HG02678 (cell line): ENCODE measurements around the gene CLSTN2.

Experiments used
- ATAC-seq: cut with Tn5 transposase; IDR thresholded peaks from one replicate; pipeline ENCODE4 v1.9.1; 2021; ENCODE audit warnings: mild to moderate bottlenecking, moderate library complexity; ENCODE audit not compliant: unreplicated experiment

Gene CLSTN2

GRCh38 chr3:140440446-140440845 lies 505.5 kb downstream of the CLSTN2 start:
- no peak for ATAC-seq

DNA sequence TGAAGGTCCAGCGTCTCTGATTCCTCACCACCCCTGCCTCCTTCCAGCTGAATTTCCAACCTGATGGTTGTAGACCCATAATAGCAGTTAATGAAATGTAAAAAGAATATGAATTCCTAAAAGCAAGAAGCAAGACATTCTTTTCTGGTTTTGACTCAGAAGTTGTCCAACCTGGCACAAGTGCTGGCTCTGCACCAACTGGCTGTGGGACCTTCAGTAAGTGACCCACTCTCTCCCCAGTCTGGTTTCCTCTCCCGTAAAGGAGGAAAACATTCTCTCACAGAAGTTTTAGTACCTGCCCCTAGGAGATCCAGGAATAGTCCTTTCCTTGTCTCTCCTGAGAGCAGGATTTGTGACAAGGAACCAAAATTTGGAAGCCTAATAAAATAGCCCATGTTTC lies 506.0 kb downstream of the CLSTN2 start:
- ATAC-seq, result no peak

DNA sequence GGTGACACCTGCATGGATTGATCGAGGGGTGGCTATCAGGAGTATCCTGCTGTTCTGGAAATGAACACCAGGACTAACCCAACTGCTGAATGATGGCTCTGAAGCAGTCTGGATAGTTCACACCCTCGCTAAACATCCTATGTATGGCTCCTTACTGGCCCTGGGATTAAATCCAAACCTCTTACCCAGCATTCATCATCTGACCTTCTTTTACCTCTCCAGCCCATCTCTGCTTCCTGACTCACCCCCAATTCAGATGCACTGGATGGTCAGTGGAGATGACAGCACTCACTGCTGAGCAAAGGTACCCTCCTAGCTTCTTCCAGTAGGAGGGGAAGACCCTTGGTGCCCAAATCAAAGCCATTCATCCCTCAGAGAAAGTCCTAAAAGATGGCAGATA lies 507.6 kb downstream of the CLSTN2 start:
- no peak for ATAC-seq

GRCh38 chr3:140443073-140443472 lies 508.1 kb downstream of the CLSTN2 start:
- ATAC-seq, result no peak

DNA sequence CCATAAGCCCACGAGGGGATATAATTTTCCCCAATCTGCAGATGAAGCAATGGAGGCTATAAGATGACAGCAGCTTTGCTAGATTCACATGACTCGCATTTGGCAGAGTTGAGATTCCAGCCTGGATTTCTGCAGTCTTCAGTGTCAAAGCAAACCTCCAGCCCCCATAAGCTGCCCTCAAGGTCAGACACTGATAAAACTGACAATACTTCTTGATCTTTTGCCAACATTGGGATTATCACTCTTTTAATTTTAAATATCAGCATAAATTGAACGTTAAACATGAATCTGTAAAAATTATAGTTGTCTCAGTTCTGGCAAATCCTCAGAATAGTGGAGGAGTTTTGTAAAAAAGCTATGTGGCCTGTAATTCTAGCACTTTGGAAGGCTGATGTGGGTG lies 508.8 kb downstream of the CLSTN2 start:
- ATAC-seq, result no peak

DNA sequence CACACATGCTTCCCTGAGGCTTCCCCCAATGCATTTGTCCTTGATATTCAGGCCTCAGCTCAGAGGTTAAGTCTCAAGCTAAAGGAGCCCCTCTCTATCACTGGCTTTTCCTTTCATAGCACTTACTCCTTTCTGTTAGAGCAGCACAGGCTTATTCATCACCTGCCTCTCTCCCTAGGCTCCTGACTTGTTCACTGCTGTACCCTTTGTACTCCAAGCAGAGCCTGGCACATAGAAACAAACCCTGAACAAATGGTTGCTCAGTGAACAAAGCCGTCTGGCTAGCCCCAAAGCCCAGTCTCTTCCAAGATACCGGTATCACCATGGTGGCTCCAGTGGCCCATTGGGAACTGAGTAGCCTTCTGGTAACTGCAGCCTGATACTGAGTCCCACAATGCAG lies 511.7 kb downstream of the CLSTN2 start:
- ATAC-seq, result no peak

GRCh38 chr3:140447136-140447535 lies 512.2 kb downstream of the CLSTN2 start:
- ATAC-seq, result no peak

- no peak for ATAC-seq
Measured at GRCh38 chr3:140448001-140448400, 513.0 kb downstream of the CLSTN2 start.

- no peak for ATAC-seq
Measured at GRCh38 chr3:140449413-140450256, 514.6 kb downstream of the CLSTN2 start.

GRCh38 chr3:140453750-140454149 lies 518.8 kb downstream of the CLSTN2 start:
- no peak for ATAC-seq

GRCh38 chr3:140455521-140456214 lies 520.7 kb downstream of the CLSTN2 start:
- no peak for ATAC-seq

DNA sequence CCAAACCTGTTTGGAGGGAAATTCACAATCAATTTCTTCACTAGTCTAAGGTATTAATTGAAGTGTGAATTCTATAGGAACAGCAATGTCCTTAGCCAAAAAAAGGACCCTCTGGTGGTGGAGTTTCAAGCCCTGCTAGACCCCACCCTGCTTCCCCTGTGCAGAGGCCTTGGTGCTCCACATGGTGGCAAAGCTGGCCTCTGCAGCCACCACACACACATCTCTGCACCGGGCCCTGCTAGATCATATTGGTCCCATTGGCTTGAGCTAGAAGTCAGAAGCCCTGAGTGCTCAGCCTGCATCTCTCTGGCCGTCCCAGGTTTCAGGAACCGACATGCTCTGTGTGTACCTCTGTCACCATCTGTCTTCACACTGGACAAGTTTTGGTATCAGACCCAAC lies 522.0 kb downstream of the CLSTN2 start:
- no peak for ATAC-seq

DNA sequence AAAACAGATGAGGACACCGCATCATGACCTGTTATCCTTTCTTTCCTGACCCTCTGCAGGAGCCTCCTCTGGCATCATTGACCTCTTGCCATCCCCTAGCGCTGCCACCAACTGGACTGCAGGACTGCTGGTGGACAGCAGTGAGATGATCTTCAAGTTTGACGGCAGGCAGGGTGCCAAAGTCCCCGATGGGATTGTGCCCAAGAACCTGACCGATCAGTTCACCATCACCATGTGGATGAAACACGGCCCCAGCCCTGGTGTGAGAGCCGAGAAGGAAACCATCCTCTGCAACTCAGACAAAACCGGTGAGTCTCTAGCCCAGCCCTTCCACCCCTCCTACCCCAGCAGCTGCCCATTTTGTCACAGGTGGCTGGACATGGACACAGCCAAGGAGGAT lies 524.5 kb downstream of the CLSTN2 start:
- no peak for ATAC-seq

- no peak for ATAC-seq
Measured at GRCh38 chr3:140461250-140461649, 526.3 kb downstream of the CLSTN2 start.

GRCh38 chr3:140463355-140463754 lies 528.4 kb downstream of the CLSTN2 start:
- no peak for ATAC-seq

- ATAC-seq, result no peak
Measured at GRCh38 chr3:140465988-140466387, 531.0 kb downstream of the CLSTN2 start.

GRCh38 chr3:140466535-140466934 lies 531.5 kb downstream of the CLSTN2 start:
- no peak for ATAC-seq

DNA sequence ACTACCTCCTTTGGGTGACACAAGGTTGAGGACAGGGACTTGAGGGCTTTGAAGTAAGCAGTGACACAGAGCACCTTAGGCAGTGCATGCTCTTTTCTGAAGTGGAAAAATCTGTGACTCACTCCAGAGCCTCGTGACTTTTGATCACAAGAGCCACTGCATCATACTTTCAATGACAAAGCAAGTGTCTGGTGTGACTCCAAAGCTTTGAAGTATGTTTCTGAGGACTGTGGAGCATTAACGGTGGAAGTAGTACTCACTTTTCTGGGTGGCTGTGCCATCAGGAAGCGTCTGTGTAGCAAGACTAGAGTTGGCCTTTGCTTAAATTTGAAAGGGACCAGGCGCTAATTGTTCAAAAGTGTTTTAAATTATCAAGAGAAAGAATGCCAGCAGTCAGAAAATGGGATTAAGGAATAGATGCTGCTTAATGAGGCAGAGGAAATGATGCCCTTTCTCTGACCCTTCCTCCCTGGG lies 532.2 kb downstream of the CLSTN2 start:
- no peak for ATAC-seq

DNA sequence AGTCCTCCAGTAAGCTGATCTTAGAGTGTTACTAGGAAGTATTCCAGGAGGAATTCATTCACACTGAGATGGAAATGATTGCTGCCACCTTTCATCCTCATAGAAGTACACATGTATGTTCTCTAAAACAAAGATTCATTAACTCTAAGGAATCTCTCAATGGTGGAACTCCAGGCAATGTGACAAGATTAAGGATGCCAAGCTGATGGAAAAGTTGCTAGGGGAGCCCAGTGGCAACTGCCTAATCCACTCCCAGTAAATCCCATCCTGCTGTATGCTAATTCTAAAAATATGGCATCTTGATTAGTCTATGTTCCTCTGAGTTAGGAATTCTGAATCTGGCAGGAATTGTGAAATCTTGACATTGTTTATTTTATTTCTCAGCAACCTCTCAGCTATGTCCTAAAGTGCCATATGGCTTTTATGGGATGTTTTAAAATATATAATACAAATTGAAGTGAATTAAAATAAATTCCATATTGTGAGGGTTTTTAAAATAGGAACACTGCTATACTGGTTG lies 532.9 kb downstream of the CLSTN2 start:
- ATAC-seq, result no peak

GRCh38 chr3:140468407-140468806 lies 533.4 kb downstream of the CLSTN2 start:
- no peak for ATAC-seq

GRCh38 chr3:140469491-140469890 lies 534.5 kb downstream of the CLSTN2 start:
- no peak for ATAC-seq

DNA sequence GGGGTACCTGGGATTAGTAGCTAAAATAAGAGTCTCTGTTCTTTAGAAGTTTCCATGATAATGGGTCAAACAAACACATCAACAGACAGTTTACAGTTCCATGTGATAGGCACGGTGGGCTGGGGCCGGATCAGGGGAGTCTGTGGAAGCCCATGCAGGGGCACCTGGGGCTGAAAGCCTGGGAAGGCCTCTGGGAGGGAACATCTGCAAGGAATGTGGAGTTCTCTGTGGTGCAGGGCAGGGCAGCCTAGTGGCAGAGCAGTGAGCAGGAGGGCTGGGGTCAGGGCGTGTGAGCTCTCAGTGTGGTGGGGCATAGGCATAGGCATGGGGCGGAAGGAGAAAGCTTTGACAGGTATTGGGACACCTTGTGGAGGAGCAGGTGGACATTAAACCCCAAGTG lies 535.2 kb downstream of the CLSTN2 start:
- ATAC-seq, result no peak
